Mammary epithelial cell (primary cell): ENCODE measurements around the gene IL12RB2.

Experiments used
- CTCF ChIP-seq, 2 donors: IDR thresholded peaks in 1 of 2; conservative IDR thresholded peaks in 1 of 2; 2 replicates each; pipeline ENCODE4 v1.5.1; 2011 to 2012; ENCODE audit warnings: inconsistent platforms in 2 of 2, low read length in 2 of 2, mild to moderate bottlenecking in 2 of 2, control low read depth in 1 of 2, low read depth in 1 of 2; ENCODE audit not compliant: insufficient read depth in 1 of 2; ENCODE audit errors: extremely low read depth in 1 of 2
- EZH2 ChIP-seq: IDR thresholded peaks from 2 replicates; pipeline ENCODE4 v1.6.1; 2012; ENCODE audit warnings: low read length, inconsistent platforms, borderline replicate concordance

- no peak for TF ChIP-seq CTCF (conservative IDR thresholded peaks at IDR 0.05 in 1 of 2, IDR thresholded peaks at IDR 0.05 in 1 of 2; ENCODE audit: extremely low read depth in 1 of 2, insufficient read depth in 1 of 2, low read depth in 1 of 2, low read length in 2 of 2)
- no peak for TF ChIP-seq EZH2
These were observed 60.4 kb downstream of the IL12RB2 start for GRCh38 chr1:67368046-67368514.
